ENCODE measurements around the gene SLC43A3.
A peak's percentile ranks its signal among the peaks of the same experiment; 100 is the strongest.

SLC43A3 gene

GRCh38 chr11:57409321-57410100, 17.4 kb downstream of the SLC43A3 start:
- in situ Hi-C loops (cut with MboI; ENCODE audit: low sequenced_read_pairs, unreplicated experiment): no loop called here
- no peak for DNase-seq (ENCODE audit: low spot score)
- TF ChIP-seq CTCF (IDR thresholded peaks at IDR 0.05; ENCODE audit: borderline replicate concordance, control extremely low read depth, extremely low read depth, insufficient read depth, missing control alignments): no peak

GRCh38 chr11:57408771-57409170, 18.1 kb downstream of the SLC43A3 start:
- TF ChIP-seq CTCF (IDR thresholded peaks at IDR 0.05; ENCODE audit: borderline replicate concordance, control extremely low read depth, extremely low read depth, insufficient read depth, missing control alignments): no peak
- DNase-seq (ENCODE audit: low spot score): no peak
- in situ Hi-C loops (cut with MboI; ENCODE audit: low sequenced_read_pairs, unreplicated experiment): no loop called here

GRCh38 chr11:57407941-57408475, 18.9 kb downstream of the SLC43A3 start:
- no peak for TF ChIP-seq CTCF (IDR thresholded peaks at IDR 0.05; ENCODE audit: borderline replicate concordance, control extremely low read depth, extremely low read depth, insufficient read depth, missing control alignments)
- in situ Hi-C loops (cut with MboI; ENCODE audit: low sequenced_read_pairs, unreplicated experiment): no loop called here
- no peak for DNase-seq (ENCODE audit: low spot score)

- in situ Hi-C loops (cut with MboI; ENCODE audit: low sequenced_read_pairs, unreplicated experiment): no loop called here
- no peak for TF ChIP-seq CTCF (IDR thresholded peaks at IDR 0.05; ENCODE audit: borderline replicate concordance, control extremely low read depth, extremely low read depth, insufficient read depth, missing control alignments)
- no peak for DNase-seq (ENCODE audit: low spot score)
Observed at GRCh38 chr11:57407010-57407920, 19.7 kb downstream of the SLC43A3 start.

- TF ChIP-seq CTCF (IDR thresholded peaks at IDR 0.05; ENCODE audit: borderline replicate concordance, control extremely low read depth, extremely low read depth, insufficient read depth, missing control alignments): no peak
- peak; percentile 54 for DNase-seq (ENCODE audit: low spot score)
- in situ Hi-C loops (cut with MboI; ENCODE audit: low sequenced_read_pairs, unreplicated experiment): no loop called here
Observed at GRCh38 chr11:57406337-57406904, 20.5 kb downstream of the SLC43A3 start.

GRCh38 chr11:57405271-57405860, 21.6 kb downstream of the SLC43A3 start:
- in situ Hi-C loops (cut with MboI; ENCODE audit: low sequenced_read_pairs, unreplicated experiment): no loop called here
- no peak for TF ChIP-seq CTCF (IDR thresholded peaks at IDR 0.05; ENCODE audit: borderline replicate concordance, control extremely low read depth, extremely low read depth, insufficient read depth, missing control alignments)
- DNase-seq (ENCODE audit: low spot score): no peak

All from GM13976 (cell line).